ENCODE data around the gene ZNF37A. TPM values are rescaled to one million over a fixed set of nuclear protein-coding genes. Genes with fewer than 3 reads are reported as not detected.

Gene ZNF37A
- total RNA-seq: 13.4 and 19.8 TPM in 2 replicates

GRCh38 chr10:38094158-38094926 is at the start of gene ZNF37A:
Gene ZNF37A, plus strand, starts transcription at chr10:38094337. Its CDS starts 2,281 bp downstream, at chr10:38096618.

Small RNAs within 50 kb of the gene (small RNA-seq; reads per million reads assigned to genes)
- gene AL117339.2: not detected
- gene AL161931.1: not detected
- not detected for gene FXYD6P2

Other genes starting within 250 kb of the ZNF37A start
- 7.0 and 8.4 TPM in 2 replicates for gene ZNF248, start 236.7 kb upstream of the ZNF37A start, total RNA-seq
- gene ZNF25, start 117.7 kb upstream of the ZNF37A start, total RNA-seq: 13.1 and 13.8 TPM in 2 replicates
- gene ZNF33A, start 83.7 kb upstream of the ZNF37A start, total RNA-seq: 11.3 and 12.8 TPM in 2 replicates

Measured in hair follicle dermal papilla cell (primary cell).